COLO668 (cell line): ENCODE results near the gene CBARP.
A peak's percentile ranks its signal among the peaks of the same experiment; 100 is the strongest.

Experiments
- DNase-seq: peaks from one replicate; lab custom pipeline; 2025; ENCODE audit not compliant: unreplicated experiment; lab: John Stamatoyannopoulos, UW

Gene CBARP

DNA sequence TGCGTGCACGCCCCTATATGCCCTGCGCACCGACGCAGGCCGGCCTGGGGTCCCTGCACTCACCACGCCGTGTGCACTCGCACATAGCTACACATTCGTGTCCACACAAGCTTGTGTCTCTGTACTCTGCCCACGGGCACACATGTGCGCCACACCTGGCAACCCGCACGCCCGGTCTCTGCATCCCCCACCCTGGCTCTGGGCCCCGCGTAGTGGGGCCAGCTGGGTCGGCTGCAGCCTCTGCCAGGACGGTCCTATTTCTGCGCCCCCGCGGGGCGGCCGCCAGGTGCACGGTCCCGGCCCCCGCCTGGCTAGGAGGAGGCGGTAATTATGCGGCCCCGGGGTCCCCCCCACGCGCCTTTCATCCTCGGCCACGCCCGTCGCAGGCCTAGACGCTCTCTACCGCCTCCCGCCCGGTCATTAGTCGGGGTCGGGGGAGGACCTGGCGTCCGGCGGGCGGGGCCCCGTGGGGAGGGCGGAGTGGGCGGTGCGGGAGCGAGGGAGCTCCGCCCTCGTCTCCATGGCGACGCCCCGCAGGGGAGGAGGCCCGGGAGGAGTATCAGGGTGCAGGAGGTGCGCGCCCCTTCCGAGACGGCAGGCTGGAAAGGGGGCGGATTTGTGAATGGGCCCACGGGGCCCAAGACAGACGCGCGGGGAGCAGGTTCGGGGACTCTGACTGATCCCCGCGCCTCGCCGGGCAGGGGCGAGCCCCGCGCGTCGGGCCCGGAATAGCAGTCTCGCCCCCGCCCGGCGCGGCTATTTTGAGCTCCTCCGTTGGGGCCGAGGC, 28.5 kb upstream of the CBARP start:
- DNase-seq, result peak; percentile 87

DNA sequence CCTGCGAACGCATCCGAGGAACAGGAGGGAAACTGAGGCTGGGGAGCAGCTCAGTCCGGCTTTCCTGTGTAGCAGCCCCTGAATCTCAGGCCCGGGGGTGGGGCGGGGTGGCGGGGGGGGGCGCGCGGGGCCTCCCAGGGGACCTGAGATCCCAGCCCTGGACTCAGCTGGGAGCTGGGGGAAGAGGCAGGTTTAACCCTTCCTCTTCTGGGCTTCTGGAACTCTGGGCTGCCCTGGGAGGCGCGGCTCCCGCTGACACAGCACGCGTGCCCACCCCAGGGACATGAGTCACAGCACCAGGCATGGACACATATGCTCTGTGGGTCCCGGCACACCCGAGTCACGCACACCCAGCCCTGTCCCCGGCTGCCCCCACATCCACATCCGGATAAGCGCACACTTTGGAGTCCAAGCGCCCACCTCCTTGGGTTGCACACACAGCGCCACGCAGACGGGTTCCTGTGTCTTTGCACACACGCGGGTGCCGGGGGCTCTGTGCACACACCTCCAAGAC, 27.9 kb upstream of the CBARP start:
- peak; percentile 31 for DNase-seq

DNA sequence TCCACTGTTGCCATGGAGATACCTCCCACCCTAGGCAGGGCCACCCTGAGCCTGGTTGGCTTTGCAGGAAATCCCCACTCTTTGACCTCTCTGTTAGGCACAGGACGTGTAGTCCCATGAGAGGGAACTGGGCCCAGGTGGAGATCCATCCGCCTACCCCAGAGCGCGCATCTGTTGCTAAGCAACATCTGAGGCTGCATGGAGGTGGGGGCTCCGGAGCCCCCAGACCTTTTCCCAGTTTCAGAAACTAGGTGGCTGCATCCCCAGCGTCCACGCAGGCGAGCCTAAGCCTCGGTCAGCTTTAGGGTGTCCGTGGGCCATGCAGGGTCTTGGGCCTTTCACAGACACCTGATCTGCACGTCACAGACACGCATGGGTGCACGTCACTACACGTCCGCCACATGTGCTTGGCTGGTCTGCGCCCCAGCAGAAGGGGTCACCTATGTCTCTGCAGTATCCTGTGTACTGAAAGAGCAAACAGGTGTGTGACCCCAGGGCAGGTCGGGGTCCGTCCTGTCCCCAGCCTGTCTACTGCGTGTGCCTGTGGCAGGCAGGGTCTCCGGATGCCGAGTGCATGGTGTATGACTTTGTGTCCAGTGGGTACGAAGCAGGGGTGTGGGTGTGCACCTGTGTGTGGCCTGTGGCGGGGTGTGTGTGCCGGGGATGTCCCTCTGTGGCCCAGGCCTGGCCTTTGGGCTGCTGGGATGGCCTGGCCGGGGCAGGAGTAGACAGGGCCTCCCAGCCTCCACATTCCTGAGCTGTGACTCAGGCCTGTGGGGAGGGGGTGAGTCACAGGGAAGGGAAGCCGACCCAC, 27.2 kb upstream of the CBARP start:
- DNase-seq, result peak; percentile 37

DNA sequence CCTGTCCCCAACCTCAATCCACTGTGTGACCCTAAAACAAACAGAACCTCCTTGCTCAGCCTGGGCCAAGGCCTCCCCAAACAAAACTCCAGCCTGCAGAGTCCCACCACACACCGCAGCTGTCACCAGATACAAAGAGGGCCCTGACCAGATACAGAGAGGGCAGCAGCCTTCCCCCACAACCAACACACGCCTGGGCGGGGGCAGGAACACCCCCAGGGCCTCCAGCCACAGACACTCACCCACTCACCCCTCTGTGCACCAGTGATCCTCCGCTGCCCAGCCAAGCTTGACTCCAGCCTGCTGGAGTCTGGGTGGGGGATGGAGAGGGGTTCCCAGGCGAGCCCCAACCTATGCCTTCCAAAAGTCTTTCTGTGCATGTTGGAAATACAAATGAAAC, 25.4 kb upstream of the CBARP start:
- peak; percentile 9 for DNase-seq

DNA sequence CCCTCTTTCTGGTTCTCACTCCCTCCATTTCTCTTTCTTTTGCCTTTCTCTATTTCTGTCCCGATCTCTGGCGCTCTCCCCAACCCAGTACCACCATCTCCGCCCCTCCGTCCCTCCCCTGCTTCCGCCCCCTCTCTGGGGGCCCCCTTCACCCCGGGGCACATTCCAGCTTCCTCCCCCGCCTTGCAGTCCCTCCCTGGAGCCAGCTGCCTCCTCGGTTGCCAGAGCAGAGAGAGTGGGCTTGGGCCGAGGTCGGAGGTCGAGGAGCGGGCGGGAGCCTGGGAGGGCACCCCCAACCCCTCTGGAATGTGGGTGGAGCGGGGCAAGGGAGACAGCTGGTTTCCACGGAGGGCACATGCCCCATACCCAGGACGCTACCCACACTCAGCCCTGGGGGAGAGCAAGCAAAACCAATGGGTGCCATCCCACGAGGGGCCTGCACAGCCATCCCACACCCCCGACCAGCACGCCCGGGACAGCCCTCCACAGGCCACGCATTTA, 24.9 kb upstream of the CBARP start:
- DNase-seq, result no peak

DNA sequence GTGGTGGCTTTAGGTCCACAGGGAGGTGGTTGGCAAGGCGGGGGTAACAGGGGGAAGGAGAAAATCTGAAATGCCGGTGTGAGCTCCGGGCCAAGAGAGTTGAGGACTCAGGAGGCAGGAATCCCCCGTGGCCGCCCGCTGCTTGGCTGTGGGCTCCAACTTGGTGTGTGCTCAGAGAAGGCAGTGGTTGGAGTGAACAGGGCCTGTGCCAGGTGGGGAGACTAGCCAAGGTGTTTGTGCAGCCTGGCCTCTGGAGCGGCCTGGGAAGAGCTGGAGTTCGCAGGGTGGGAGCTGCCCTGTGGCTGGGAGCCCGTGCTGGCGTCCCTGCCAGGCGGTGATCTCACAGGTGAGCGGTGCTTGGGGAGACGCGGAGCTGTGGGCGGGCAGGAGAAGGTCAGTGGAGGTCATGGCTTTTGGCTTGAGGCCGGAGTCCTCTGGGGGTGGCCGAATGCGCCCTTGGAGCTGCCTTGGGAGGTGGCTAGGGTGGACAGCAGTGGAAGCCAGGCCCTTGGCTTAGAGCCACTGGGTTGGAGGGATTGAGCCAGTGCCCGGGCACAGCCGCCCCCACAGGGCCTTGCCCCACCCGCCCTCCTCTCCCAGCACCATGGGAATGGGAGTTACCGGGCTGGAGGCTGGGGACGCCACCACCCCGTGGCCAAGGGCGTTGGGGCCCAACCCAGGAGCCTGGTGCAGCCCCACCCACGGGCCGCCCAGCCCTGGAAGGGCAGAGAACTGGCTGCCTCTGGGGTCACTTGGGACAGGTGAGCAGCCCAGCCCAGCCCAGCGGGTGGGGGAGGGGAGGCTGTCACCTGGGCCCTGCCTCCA, 24.2 kb upstream of the CBARP start:
- DNase-seq, result peak; percentile 67

DNA sequence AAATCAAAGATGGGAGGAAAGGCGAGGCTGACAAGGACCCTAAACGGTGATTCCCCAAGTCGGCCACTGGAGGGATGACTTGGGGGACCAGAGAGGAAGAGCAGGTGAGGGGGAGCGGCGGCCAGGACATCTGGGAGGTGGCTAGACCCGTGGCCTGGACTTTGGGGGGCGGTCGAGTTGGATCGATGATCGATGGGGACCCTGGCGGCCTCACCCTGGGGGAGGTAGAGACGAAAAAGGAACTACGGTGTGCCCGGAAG, 23.7 kb upstream of the CBARP start:
- DNase-seq, result peak; percentile 45

DNA sequence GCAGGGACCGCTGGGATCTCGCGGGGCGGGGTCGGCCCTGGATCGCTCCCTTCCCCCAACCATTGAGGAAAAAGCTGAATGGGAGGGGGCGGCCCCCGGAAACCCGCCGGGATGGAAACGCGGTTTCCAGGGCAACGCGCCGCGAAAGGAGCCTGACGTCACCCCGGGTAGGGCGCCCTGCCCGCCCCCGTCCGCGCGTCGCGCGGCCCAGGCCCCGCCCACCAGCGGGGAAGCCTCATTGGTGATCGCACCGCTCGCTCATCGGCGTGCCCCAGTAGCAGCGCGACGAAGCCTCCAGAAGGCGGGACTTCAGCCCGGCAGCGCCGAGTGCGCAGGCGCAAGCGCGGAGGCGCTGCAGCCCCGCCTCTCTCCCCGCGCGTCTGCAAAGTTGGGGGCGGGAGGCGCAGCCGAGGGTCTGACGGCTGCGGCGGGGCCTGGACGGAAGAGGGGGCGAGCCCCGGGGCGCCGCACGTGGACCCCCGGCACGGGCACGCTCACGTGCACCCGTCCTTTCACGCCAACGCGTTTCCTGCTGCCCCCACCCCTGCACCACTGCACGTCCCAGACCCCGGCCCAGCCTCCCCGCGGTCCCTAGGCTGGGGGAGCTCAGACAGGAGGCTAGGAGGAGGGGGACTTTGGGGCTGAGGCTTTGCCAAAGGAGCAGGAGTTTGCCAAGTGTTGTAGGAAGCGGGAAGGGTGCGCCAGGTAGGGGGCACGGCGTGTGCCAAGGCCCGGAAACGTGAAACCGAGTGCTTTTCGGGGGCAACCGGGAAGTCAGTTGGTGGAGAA, 23.1 kb upstream of the CBARP start:
- DNase-seq, result peak; percentile 98

DNA sequence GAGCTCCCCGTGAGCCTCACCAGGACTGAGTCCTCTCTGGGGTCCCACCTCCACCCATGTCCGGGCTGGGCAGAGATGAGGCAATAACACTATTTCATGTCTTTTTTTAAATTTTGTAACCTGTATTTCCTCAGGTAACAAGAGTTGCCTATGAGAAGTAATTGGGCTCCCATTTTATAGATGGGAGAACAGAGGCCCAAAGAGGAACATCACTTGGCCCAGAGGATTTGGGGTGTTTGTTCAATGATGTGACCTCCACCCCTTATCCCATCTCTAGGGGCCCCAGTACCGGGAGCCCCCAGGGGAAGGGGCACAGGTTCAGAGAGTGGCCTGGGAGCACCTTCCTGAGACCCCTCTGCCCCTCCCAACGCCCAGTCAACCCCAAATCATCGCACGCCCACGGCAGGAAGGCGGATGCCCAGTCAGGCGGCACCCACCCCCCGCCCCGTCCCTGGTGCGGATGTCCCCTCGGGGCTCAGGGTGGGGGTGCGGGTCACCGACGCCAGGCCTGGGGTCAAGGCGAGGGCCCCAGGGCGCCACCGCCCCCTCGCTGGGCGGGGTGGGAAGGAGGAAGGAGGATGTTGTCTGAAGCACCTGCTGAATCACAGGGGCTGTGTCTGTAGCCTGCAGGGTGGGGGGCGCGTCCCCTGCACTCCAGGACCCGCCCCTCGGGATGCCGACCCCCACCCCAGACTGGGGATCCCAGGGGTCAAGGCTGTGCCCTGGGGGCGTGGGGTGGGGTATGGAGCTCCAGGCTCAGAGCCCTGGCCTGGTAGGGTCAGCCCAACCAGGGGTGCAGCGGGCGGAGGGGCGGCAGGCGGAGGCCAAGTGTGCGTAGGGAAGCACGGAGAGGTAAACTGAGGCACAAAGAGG, 22.3 kb upstream of the CBARP start:
- DNase-seq, result peak; percentile 27

DNA sequence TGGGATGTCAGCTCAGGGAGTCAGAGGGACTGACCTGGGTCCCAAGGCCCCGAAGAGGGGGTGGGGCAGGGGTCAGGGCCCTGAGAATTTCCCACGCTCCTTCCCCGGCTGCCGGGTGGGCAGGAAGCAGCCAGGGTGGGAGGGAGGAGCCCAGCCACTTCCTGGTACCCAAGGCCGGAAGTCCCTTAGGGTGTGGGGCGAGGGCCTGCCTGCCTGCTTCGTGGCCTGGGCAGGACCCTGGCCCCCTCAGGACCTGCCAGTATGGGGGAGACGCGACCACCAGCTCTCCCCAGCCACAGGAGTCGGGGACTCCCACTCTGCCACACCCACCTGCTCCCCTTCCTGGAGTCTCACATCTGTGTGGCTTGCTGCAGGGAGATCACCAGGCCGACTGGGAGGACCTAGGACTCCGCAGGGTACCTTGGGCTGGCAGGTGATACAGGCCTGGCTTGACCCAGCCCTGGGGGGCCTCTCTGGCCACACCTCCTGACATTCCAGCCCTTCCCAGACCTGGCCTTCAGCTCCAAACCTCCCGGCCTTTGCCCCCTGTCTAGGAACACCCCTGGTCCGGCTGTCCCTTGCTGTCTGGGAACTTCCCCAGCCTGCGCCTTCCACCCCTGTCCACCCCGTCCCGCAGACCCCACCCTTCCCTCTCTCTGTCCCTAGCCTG, 21.5 kb upstream of the CBARP start:
- peak; percentile 72 for DNase-seq

DNA sequence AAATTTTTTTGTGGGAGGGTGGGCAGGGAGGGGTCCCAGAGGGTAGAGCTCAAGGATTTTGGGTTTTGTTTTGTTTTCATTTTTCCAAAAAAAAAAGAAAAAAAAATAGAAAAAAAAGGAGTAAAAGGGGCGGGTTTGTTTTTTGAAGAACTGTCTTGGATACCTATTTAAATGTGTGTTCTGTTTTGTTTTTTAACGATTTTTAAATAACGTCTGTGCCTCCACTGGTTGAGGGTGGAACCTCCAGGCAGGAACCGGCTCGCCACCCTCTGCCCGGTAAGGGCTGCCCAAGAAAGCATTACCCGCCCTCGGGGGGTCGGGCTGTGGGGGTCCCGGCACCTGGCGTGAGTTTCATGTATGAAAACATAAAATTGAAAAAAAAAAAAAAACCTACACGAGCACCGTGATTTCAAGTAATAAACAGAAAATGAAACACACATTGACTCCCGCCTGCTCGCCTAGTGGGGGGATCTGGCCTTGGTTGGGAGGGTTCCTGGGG, 21.0 kb upstream of the CBARP start:
- DNase-seq, result no peak

DNA sequence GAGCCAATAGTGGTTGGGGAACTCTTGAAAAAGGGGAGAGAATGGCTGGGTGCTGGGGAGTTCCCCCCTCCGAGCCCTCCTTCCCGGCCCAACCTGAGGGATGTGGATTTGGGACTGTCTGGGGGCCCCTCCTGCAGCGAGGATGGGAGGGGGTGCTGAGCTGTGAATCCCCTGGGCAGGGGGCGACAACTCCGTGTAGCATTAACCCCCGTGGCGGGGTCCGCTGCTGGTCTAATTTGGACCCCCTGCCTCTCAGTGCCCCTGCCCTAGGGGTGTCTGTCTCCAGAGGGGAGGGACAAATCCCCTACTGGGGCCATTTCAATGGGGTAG, 20.3 kb upstream of the CBARP start:
- DNase-seq, result no peak

DNA sequence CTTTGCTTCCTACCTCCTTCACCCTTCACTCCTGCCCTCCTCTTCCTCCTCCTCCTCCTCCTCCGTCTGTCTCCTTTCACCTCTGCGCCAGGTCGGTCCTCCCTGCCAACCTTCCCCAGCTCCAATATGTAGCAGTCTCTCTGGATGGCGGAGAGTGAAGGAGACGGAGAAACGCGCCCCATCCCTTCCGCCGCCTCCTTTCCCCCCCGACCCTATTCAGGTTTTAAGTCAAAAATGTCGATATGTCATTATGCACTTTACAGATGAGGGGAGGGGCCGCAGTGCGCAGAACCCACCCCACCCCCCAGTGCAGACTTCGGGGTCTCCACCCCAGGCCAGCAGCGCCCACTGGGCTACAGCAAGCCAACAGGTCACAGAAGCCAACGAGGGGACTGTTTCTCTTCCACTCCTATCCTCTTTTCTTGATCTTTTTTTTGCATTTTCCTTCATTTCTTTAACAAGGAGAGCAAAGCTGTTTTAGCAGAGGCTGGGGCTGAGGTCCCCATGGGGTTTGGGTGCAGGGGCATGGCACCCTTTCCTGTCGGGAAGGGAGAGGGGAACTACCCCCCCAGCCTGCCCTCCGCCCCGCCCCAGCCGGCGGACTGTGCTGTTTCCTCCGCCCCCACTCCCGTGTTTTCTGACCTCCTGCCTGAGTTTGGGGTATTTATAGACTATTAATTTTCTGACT, 19.8 kb upstream of the CBARP start:
- DNase-seq, result no peak

DNA sequence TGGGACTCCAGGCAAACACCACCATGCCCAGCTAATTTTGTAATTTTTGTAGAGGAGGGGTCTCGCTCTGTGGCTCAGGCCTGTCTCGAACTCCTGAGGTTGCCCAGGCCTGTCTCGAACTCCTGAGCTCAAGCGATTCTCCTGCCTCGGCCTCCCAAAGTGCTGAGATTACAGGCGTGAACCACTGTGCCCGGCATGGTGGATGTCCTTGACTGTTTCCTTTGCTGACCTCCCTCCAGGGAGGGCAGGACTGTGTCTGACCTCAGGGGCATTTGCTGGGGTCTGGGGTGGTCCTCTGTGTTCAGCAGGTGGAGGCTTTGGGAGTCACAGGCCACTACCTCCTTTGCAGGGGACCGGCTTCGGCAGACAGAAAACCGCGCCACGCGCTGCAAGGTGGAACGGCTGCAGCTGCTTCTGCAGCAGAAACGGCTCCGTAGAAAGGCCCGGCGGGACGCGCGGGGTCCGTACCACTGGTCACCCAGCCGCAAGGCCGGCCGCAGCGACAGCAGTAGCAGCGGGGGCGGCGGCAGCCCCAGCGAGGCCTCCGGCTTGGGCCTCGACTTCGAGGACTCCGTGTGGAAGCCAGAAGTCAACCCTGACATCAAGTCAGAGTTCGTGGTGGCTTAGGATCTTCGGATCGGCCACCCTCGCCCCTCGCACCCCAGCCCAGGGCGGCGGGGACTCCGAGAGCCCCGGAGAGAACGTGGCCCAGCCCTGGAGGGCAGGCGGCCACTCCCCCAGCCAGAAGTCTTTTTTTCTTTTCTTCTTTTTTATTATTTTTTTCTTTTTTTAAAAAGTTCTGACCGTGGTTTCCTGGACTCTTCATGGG, 19.1 kb upstream of the CBARP start:
- no peak for DNase-seq

DNA sequence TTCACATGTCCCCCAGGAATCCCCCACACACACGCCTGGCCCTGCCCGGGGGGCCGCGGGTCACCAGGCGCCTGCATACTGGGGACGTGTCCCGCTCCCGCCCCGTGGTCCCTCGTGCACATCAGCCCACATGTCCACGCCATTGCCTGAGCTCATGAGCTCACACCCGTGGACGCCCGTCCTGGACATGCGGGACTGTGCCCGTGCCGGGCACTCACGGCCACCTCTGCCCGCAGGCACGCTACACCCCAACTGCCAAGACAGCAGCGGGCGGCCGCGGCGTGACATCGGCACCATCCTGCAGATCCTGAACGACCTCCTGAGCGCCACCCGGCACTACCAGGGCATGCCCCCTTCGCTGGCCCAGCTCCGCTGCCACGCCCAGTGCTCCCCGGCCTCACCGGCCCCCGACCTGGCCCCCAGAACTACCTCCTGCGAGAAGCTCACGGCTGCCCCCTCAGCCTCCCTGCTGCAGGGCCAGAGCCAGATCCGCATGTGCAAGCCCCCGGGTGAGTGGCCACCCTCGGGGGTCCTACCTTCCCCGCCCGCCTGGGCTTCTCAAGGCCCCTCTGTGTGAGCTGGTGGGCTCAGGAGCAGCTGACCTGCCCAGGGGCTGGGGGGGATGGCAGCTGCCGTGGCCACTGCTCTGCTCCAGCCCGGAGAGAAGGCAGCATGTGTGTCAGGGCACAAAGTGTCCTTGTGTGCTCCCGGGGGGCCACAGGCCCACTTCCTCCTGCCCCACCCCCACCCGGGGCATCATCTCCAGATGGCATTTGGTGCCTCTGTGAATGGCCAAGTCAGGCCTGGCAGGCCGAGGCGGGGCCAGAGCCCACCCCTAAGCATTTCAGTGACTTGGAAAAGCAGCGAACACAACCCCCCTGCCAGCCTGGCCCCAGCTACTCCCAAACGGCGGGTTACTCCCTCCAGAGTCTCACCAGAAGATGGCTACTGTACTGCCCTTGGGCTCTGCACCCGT, 17.7 kb upstream of the CBARP start:
- no peak for DNase-seq

DNA sequence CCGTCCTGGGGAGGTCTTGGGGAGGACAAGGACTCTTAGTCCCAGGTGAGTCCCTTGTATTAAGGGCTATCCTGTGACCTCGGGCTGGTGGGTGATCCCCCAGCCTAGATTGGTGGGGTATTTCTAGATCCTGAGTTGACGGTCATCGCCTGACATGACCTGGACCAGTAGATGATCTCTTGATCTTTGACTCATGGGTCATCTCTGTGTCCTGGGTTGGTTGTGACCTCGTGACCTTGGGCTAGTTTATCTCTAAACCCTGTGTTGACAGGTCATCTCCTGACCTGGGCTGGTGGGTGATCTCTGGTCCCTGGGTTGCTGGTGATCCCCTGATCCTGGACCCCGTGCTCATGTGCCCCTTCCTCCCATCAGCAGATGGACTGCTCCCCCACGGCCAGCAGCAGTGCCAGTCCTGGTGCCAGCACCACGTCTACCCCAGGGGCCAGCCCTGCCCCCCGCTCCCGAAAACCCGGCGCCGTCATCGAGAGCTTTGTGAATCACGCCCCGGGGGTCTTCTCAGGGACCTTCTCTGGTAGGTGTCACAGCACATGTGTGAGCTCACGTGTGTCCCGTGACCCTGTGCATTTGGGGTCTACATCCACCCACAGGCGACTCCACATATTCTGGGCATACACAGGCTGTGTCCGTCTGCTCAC, 16.9 kb upstream of the CBARP start:
- DNase-seq, result no peak
